Measurements from ENCODE around the gene FMOD. TPM values are rescaled to one million over a fixed set of nuclear protein-coding genes. Genes with fewer than 3 reads are reported as not detected.
A peak's percentile ranks its signal among the peaks of the same experiment; 100 is the strongest.

The FMOD gene
- total and polyA plus RNA-seq, 9 donors, result 110 to 175 (median 137) TPM

DNA sequence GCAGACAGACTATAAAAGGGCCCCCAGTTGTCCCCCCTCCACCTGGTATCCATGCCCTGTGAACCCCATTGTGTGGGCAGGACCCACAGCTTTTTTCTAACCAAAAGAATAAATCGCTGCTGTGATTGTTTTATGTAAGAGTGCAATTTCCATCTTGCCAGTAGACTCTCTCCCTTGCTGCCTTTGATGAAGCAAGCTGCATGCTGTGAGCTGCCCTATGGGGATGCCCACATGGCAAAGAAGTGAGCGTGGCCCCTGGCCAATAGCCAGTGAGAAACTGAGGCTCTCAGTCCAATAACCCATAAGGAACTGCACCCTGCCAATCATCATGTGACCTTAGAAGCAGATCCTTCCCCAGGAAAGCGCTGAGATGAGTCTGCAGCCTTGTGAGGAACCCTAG is 37.8 kb upstream of the FMOD start:
- H3K27ac ChIP-seq, result no peak overlapping the region
- H3K36me3 ChIP-seq, result no peaks in the 10 kb centered on the region
- H3K4me3 ChIP-seq, result no peak overlapping the region
- no peaks in the 10 kb centered on the region for H3K4me1 ChIP-seq (ENCODE audit: insufficient read depth)
- TF ChIP-seq POLR2A (IDR thresholded peaks at IDR 0.05), result no peak
- no peak for TF ChIP-seq EP300 (IDR thresholded peaks at IDR 0.05)
- TF ChIP-seq, protein P1, sequence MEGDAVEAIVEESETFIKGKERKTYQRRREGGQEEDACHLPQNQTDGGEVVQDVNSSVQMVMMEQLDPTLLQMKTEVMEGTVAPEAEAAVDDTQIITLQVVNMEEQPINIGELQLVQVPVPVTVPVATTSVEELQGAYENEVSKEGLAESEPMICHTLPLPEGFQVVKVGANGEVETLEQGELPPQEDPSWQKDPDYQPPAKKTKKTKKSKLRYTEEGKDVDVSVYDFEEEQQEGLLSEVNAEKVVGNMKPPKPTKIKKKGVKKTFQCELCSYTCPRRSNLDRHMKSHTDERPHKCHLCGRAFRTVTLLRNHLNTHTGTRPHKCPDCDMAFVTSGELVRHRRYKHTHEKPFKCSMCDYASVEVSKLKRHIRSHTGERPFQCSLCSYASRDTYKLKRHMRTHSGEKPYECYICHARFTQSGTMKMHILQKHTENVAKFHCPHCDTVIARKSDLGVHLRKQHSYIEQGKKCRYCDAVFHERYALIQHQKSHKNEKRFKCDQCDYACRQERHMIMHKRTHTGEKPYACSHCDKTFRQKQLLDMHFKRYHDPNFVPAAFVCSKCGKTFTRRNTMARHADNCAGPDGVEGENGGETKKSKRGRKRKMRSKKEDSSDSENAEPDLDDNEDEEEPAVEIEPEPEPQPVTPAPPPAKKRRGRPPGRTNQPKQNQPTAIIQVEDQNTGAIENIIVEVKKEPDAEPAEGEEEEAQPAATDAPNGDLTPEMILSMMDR (IDR thresholded peaks at IDR 0.05), result no peak
- H3K9me3 ChIP-seq, result no peaks in the 10 kb centered on the region
- WGBS, 3 donors, result 85 to 93% (median 92%) methylated on average over 3 of the region's 3 CpGs
- H3K27me3 ChIP-seq, result no peaks in the 10 kb centered on the region
- intact Hi-C loops (cut with DNase I), result no loop called here
- peak in 1 of 5 donors; percentile 14 for DNase-seq

DNA sequence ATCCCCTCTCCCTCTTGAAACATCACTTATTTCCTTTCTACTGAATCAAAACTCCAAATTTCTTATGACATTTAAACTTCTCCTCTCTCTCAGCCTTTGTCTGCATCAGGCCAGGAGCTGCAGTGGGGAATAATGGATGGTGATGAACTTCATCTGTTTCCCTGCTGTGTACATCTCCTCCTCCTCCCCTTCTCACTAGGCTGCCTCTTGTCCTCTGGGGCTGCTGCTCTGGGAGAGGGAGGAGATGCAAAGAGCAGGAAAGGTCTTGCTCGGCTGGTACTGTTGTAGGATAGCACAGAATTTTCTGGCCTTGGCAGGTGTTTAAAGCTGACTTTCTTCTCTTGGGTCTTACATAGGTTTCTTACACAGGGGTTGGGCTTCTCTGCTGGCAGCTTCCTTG is 31.1 kb upstream of the FMOD start:
- intact Hi-C loops (cut with DNase I), result no loop called here
- DNase-seq, result peak in 1 of 5 donors; percentile 14
- 52 to 77% (median 68%) methylated on average over 1 of the region's 1 CpG for WGBS, 3 donors
- TF ChIP-seq, protein P1 (IDR thresholded peaks at IDR 0.05), result no peak
- H3K4me3 ChIP-seq, result no peak overlapping the region
- no peaks in the 10 kb centered on the region for H3K9me3 ChIP-seq
- peaks cover 32% of the 10 kb centered on the region for H3K4me1 ChIP-seq (ENCODE audit: insufficient read depth)
- no peaks in the 10 kb centered on the region for H3K36me3 ChIP-seq
- H3K27ac ChIP-seq, result peak overlapping the region in 1 of 2 donors; percentile 86
- no peaks in the 10 kb centered on the region for H3K27me3 ChIP-seq

DNA sequence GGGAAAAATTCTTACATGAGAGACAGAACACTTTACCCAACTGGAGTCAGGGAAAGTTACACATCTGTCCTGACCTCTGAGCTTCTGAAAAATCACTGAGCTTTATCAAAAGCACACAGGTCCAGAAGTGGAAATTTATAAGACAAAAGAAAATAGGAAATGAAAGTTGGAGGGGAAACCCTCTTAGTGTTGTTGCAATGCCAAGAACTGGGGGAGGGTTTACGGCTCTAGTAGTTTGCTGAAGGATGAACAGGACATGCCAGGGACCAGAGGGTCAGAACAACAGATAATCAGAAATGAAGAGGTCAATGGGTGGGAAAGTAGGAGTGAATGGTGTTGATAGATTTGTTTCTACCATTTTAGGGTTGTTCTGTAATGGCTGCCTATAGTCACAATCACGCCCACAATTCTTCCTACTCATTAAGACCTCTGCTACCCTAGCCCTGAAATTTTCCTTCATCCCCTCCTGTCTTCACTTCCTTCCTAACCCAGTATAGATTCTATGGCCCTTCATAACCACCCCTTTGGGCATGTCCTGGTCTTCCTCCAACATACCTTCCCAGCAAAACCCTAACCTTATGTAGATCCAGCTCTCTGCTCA is 30.3 kb upstream of the FMOD start:
- 35 to 50% (median 49%) methylated on average over 2 of the region's 2 CpGs for WGBS, 3 donors
- Histone ChIP-seq H3K4me3 (no peak overlapping the region), H3K36me3 (no peaks in the 10 kb centered on the region), H3K9me3 (no peaks in the 10 kb centered on the region), H3K27ac (peak overlapping the region; percentile 56 to 86), H3K4me1 (ENCODE audit: insufficient read depth) (peaks cover 32% of the 10 kb centered on the region), H3K27me3 (no peaks in the 10 kb centered on the region)
- no peak for TF ChIP-seq EP300 (IDR thresholded peaks at IDR 0.05)
- TF ChIP-seq POLR2A (IDR thresholded peaks at IDR 0.05), result no peak
- TF ChIP-seq, protein P1 (IDR thresholded peaks at IDR 0.05), result no peak
- DNase-seq, result peak in 1 of 5 donors; percentile 25
- intact Hi-C loops (cut with DNase I), result no loop called here

DNA sequence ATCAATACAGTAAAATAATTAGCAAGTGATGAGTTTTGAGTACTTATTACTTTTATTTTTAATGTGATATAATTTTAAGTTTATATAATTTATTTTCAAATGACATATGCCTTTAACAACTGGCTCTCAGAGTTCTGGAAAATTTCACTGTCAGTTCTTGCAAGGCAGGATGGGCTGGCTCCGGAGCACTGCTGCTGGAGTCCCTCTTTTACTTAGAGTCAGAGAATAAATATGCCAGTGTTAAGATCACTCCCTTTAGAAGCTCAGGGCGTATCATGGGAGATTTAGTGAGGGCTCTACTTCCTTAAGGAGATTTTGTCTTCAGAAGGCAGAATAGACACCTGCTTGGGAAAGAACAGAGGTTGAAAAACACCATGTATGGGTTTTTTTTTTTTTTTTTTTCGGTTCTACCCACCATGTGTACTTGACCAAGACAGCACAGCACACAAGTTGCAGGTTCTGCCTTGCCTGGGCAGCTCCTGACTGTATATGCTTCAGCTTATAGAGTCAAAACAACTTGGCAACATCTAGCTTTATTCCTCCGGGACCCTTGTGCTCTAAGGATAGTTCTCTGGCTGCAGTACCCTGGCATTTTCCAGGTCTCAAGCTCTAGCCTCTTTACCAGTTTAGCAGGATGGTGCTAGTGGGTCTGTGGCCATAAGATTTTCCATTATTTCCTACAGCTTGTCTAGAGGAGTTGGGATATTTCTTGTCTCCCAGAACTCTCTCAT is 29.7 kb upstream of the FMOD start:
- H3K27ac ChIP-seq, result peak overlapping the region; percentile 56 to 86
- H3K36me3 ChIP-seq, result no peaks in the 10 kb centered on the region
- peak in 1 of 5 donors; percentile 16 for DNase-seq
- peaks cover 32% of the 10 kb centered on the region for H3K4me1 ChIP-seq (ENCODE audit: insufficient read depth)
- H3K4me3 ChIP-seq, result no peak overlapping the region
- intact Hi-C loops (cut with DNase I), result no loop called here
- no peaks in the 10 kb centered on the region for H3K9me3 ChIP-seq
- TF ChIP-seq EP300 (IDR thresholded peaks at IDR 0.05) (no peak), POLR2A (IDR thresholded peaks at IDR 0.05) (no peak)
- TF ChIP-seq, protein P1 (IDR thresholded peaks at IDR 0.05), result no peak
- WGBS, 3 donors, result 50 to 56% (median 53%) methylated on average over 4 of the region's 4 CpGs
- H3K27me3 ChIP-seq, result no peaks in the 10 kb centered on the region
